H9 (cell line): ENCODE measurements around the gene MFRP. TPM values are rescaled to one million over a fixed set of nuclear protein-coding genes. Genes with fewer than 3 reads are reported as not detected.
A peak's percentile ranks its signal among the peaks of the same experiment; 100 is the strongest.

Source experiments
- DNase-seq: peaks from one replicate; pipeline ENCODE4 v3.0.0-alpha.2; 2017
- H2AFZ ChIP-seq: one replicate; pipeline ENCODE4 v1.6.1; 2013; ENCODE audit warnings: mild to moderate bottlenecking, low read length, control low read depth, moderate library complexity
- H2AK5ac ChIP-seq: 2 replicates; pipeline ENCODE4 v1.6.1; 2013; ENCODE audit warnings: low read length, control low read depth, mixed read lengths; ENCODE audit not compliant: insufficient read length
- H2BK120ac ChIP-seq: one replicate; pipeline ENCODE4 v1.6.1; 2013; ENCODE audit warnings: low read depth, mild to moderate bottlenecking, low read length, control low read depth, inconsistent platforms; ENCODE audit not compliant: poor library complexity, severe bottlenecking
- H2BK12ac ChIP-seq: 2 replicates; pipeline ENCODE4 v1.6.1; 2013; ENCODE audit warnings: low read length, control low read depth, mixed read lengths, low read depth; ENCODE audit not compliant: insufficient read length
- H2BK15ac ChIP-seq: 2 replicates; pipeline ENCODE4 v1.6.1; 2013; ENCODE audit warnings: low read depth, low read length, control low read depth
- H2BK20ac ChIP-seq: one replicate; pipeline ENCODE4 v1.6.1; 2013; ENCODE audit warnings: low read depth, mild to moderate bottlenecking, low read length, control low read depth, inconsistent platforms; ENCODE audit not compliant: poor library complexity, severe bottlenecking
- H2BK5ac ChIP-seq: 2 replicates; pipeline ENCODE4 v1.6.1; 2013; ENCODE audit warnings: low read length, control low read depth, mixed read lengths; ENCODE audit not compliant: insufficient read length
- H3K14ac ChIP-seq: 2 replicates; pipeline ENCODE4 v1.6.1; 2013; ENCODE audit warnings: low read length, control low read depth; ENCODE audit not compliant: insufficient read depth
- H3K18ac ChIP-seq: 2 replicates; pipeline ENCODE4 v1.6.1; 2013; ENCODE audit warnings: low read depth, mild to moderate bottlenecking, mixed read lengths, low read length, control low read depth; ENCODE audit not compliant: insufficient read length
- H3K23ac ChIP-seq: 2 replicates; pipeline ENCODE4 v1.6.1; 2013; ENCODE audit warnings: low read length, control low read depth, mixed read lengths, low read depth; ENCODE audit not compliant: insufficient read length
- H3K23me2 ChIP-seq: 2 replicates; pipeline ENCODE4 v1.6.1; 2013; ENCODE audit warnings: low read depth, mild to moderate bottlenecking, mixed read lengths, low read length, control low read depth; ENCODE audit not compliant: insufficient read length, poor library complexity, severe bottlenecking
- H3K27ac ChIP-seq: 2 replicates; pipeline ENCODE4 v1.5.1; 2013; ENCODE audit warnings: low read length, control low read depth, mixed read lengths, low read depth; ENCODE audit not compliant: insufficient read length
- H3K27me3 ChIP-seq: 2 replicates; pipeline ENCODE4 v1.6.1; 2013; ENCODE audit warnings: low read length, control low read depth, inconsistent platforms; ENCODE audit not compliant: insufficient read depth
- H3K4ac ChIP-seq: 2 replicates; pipeline ENCODE4 v1.6.1; 2013; ENCODE audit warnings: low read depth, mild to moderate bottlenecking, control low read depth, inconsistent platforms, low read length, moderate library complexity
- H3K4me1 ChIP-seq: 2 replicates; pipeline ENCODE4 v1.6.1; 2013; ENCODE audit warnings: low read length, control low read depth, inconsistent platforms; ENCODE audit not compliant: insufficient read depth
- H3K4me2 ChIP-seq: 2 replicates; pipeline ENCODE4 v1.6.1; 2013; ENCODE audit warnings: low read length, control low read depth, mixed read lengths; ENCODE audit not compliant: insufficient read length, insufficient read depth
- H3K56ac ChIP-seq: 2 replicates; pipeline ENCODE4 v1.6.1; 2013; ENCODE audit warnings: low read depth, mild to moderate bottlenecking, mixed read lengths, low read length, control low read depth; ENCODE audit not compliant: insufficient read length
- H3K79me1 ChIP-seq: 2 replicates; pipeline ENCODE4 v1.6.1; 2013; ENCODE audit warnings: low read depth, mild to moderate bottlenecking, moderate library complexity, low read length, control low read depth, inconsistent platforms; ENCODE audit not compliant: insufficient read depth, poor library complexity, severe bottlenecking
- H3K79me2 ChIP-seq: 2 replicates; pipeline ENCODE4 v1.6.1; 2013; ENCODE audit warnings: low read length, control low read depth, inconsistent platforms; ENCODE audit not compliant: insufficient read depth
- H3K9ac ChIP-seq: 2 replicates; pipeline ENCODE4 v1.6.1; 2013; ENCODE audit warnings: low read length, control low read depth, mixed read lengths; ENCODE audit not compliant: insufficient read length; ENCODE audit errors: extremely low read depth
- H3K9me3 ChIP-seq: one replicate; pipeline ENCODE4 v1.6.1; 2013; ENCODE audit warnings: low read depth, low read length, inconsistent platforms; ENCODE audit not compliant: control insufficient read depth
- H3T11ph ChIP-seq: one replicate; pipeline ENCODE4 v1.6.1; 2013; ENCODE audit warnings: mild to moderate bottlenecking, low read length, control low read depth, inconsistent platforms
- H4K20me1 ChIP-seq: one replicate; pipeline ENCODE4 v1.6.1; 2013; ENCODE audit not compliant: control insufficient read depth, insufficient read length, insufficient read depth
- H4K5ac ChIP-seq: 2 replicates; pipeline ENCODE4 v1.6.1; 2013; ENCODE audit warnings: low read depth, mild to moderate bottlenecking, mixed read lengths, low read length, control low read depth; ENCODE audit not compliant: insufficient read length
- H4K8ac ChIP-seq: replicated peaks from 2 replicates; pipeline ENCODE4 v1.6.1; 2013; ENCODE audit warnings: low read length, control low read depth, mixed read lengths, low read depth; ENCODE audit not compliant: insufficient read length
- H4K91ac ChIP-seq: 2 replicates; pipeline ENCODE4 v1.6.1; 2013; ENCODE audit warnings: low read depth, mild to moderate bottlenecking, moderate library complexity, mixed read lengths, low read length, control low read depth; ENCODE audit not compliant: insufficient read length
- H3K27ac Mint-ChIP-seq, 3 experiments: 2 replicates in 2 of 3; 3 replicates in 1 of 3; pipeline ENCODE4 v1.8.0; 2020 to 2021; ENCODE audit warnings: mixed read lengths in 3 of 3, mild to moderate bottlenecking in 1 of 3, moderate library complexity in 1 of 3
- H3K27me3 Mint-ChIP-seq: 2 replicates; pipeline ENCODE4 v1.8.0; 2021; ENCODE audit warnings: low read depth, mild to moderate bottlenecking, moderate library complexity, mixed read lengths
- H3K36me3 Mint-ChIP-seq, 3 experiments: 2 replicates in 2 of 3; 3 replicates in 1 of 3; pipeline ENCODE4 v1.8.0; 2020 to 2021; ENCODE audit warnings: low read depth in 3 of 3, mixed read lengths in 3 of 3; ENCODE audit not compliant: insufficient read depth in 1 of 3
- H3K4me1 Mint-ChIP-seq, 2 experiments: 2 replicates each; pipeline ENCODE4 v1.8.0; 2020; ENCODE audit warnings: mixed read lengths in 2 of 2
- H3K4me3 Mint-ChIP-seq, 2 experiments: 2 replicates in 1 of 2; 3 replicates in 1 of 2; pipeline ENCODE4 v1.8.0; 2020 to 2021; ENCODE audit warnings: mild to moderate bottlenecking in 2 of 2, mixed read lengths in 2 of 2, moderate library complexity in 1 of 2
- H3K9me3 Mint-ChIP-seq, 2 experiments: 2 replicates in 1 of 2; 3 replicates in 1 of 2; pipeline ENCODE4 v1.8.0; 2020; ENCODE audit warnings: mild to moderate bottlenecking in 2 of 2, mixed read lengths in 2 of 2, moderate library complexity in 1 of 2
- CTCF ChIP-seq: fragments of 200-600 bp; sonication (generic); conservative IDR thresholded peaks from 3 replicates; pipeline ENCODE4 v1.8.0; 2021; ENCODE audit warnings: antibody characterized with exemption, mild to moderate bottlenecking
- WGBS: extraction: QIAGEN DNeasy Blood & Tissue Kit; methylation state at CpG from one replicate; pipeline ENCODE4 v1.1.7; 2013; ENCODE audit warnings: missing lambda C conversion rate, low lambda C conversion rate, mixed read lengths; ENCODE audit not compliant: insufficient read length; ENCODE audit errors: extremely low coverage; 5-methylcytosine and 5-hydroxymethylcytosine counted together
- total RNA-seq: library from RNA; stranded (reverse); gene quantifications from 2 replicates; pipeline ENCODE4 v1.2.1, GENCODE V29; 2021

Gene MFRP
- total RNA-seq, 1 experiment from 2014 or later, result not detected

DNA sequence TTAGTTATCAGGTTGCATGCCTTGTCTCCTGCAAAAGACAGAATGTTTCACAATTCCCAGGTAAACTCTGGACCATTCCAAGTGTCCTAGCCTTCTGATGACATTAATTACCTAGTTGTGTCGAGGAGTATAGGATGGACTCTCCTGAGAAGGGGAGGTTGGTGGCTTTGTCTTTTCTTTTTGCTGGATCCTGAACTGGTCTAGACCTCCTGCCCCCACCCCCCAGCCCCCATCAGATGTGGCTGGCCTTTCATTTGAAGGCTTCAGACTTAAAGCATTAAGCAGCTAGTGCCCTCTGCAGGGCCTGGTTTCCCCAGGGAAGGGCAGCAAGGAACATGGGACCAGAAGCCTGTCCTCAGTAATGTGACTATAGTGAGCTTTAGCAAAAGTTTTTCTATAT, 39.3 kb downstream of the MFRP start:
- H2AFZ ChIP-seq, result no peak overlapping the region
- H4K91ac ChIP-seq, result no peak overlapping the region
- H3K23me2 ChIP-seq, result no peaks in the 10 kb centered on the region
- TF ChIP-seq CTCF, result peak; percentile 42; the same call in 2 of the 3 replicates
- no peak for DNase-seq
- Mint-ChIP-seq H3K9me3 (no peaks in the 10 kb centered on the region), H3K36me3 (peaks cover 5 to 64% (median 43%) of the 10 kb centered on the region in 3 experiments; a peak in 6 of 7 replicates), H3K4me3 (no peak overlapping the region), H3K4me1 (peaks cover 10 to 18% of the 10 kb centered on the region in 2 experiments; a peak in 3 of 4 replicates), H3K27ac (no peak overlapping the region; a peak in 1 of 7 replicates), H3K27me3 (no peaks in the 10 kb centered on the region; the same call in 1 of the 2 replicates)
- H3K27me3 ChIP-seq, result no peaks in the 10 kb centered on the region
- no peak overlapping the region for H4K8ac ChIP-seq
- H3K14ac ChIP-seq, result no peak overlapping the region
- H3K4me1 ChIP-seq, result no peaks in the 10 kb centered on the region
- H2BK15ac ChIP-seq, result no peak overlapping the region
- no peaks in the 10 kb centered on the region for H3K9me3 ChIP-seq
- H3T11ph ChIP-seq, result no peak overlapping the region
- H2AK5ac ChIP-seq, result no peak overlapping the region
- H3K27ac ChIP-seq, result no peak overlapping the region
- H3K23ac ChIP-seq, result no peak overlapping the region
- WGBS, result no CpG with 5 or more reads among the region's 1 CpG
- no peak overlapping the region for H3K9ac ChIP-seq
- H3K4ac ChIP-seq, result no peak overlapping the region
- H3K4me2 ChIP-seq, result no peak overlapping the region
- no peaks in the 10 kb centered on the region for H3K79me2 ChIP-seq
- H2BK120ac ChIP-seq, result no peak overlapping the region
- no peaks in the 10 kb centered on the region for H3K79me1 ChIP-seq
- H2BK5ac ChIP-seq, result no peak overlapping the region
- no peak overlapping the region for H3K56ac ChIP-seq
- no peak overlapping the region for H3K18ac ChIP-seq
- H2BK12ac ChIP-seq, result no peak overlapping the region
- H4K20me1 ChIP-seq, result no peaks in the 10 kb centered on the region
- no peak overlapping the region for H2BK20ac ChIP-seq
- no peak overlapping the region for H4K5ac ChIP-seq
